ENCODE results near the gene MAPK8IP1.
A peak's percentile ranks its signal among the peaks of the same experiment; 100 is the strongest.

The MAPK8IP1 gene

GRCh38 chr11:45913514-45913913, 28.1 kb downstream of the MAPK8IP1 start:
- no peak for DNase-seq

- no peak for DNase-seq
These were observed 28.6 kb downstream of the MAPK8IP1 start for GRCh38 chr11:45913942-45914635.

- DNase-seq, result no peak
These were observed 30.0 kb downstream of the MAPK8IP1 start for GRCh38 chr11:45915446-45915845.

- DNase-seq, result peak; percentile 57
These were observed 31.8 kb downstream of the MAPK8IP1 start for GRCh38 chr11:45917286-45917622.

GRCh38 chr11:45917623-45918330, 32.3 kb downstream of the MAPK8IP1 start, which contains the start of gene PEX16:
Gene PEX16, minus strand, starts transcription at chr11:45917877. Its CDS starts 66 bp downstream, at chr11:45917811.
- peak; percentile 99 for DNase-seq

- DNase-seq, result peak; percentile 89
These were observed 33.0 kb downstream of the MAPK8IP1 start for GRCh38 chr11:45918331-45918941.

- DNase-seq, result no peak
These were observed 33.7 kb downstream of the MAPK8IP1 start for GRCh38 chr11:45918962-45919675.

GRCh38 chr11:45919806-45920530, 34.5 kb downstream of the MAPK8IP1 start:
- DNase-seq, result no peak

- no peak for DNase-seq
These were observed 35.4 kb downstream of the MAPK8IP1 start for GRCh38 chr11:45920531-45921477.

- peak; percentile 89 for DNase-seq
These were observed 36.3 kb downstream of the MAPK8IP1 start for GRCh38 chr11:45921561-45922424.

GRCh38 chr11:45922425-45923082, 37.1 kb downstream of the MAPK8IP1 start, which contains the start of gene LARGE2:
Gene LARGE2, plus strand, starts transcription at chr11:45922656. Its CDS starts 227 bp downstream, at chr11:45922883.
- peak; percentile 77 for DNase-seq

- no peak for DNase-seq
These were observed 38.8 kb downstream of the MAPK8IP1 start for GRCh38 chr11:45924036-45924915.

GRCh38 chr11:45924927-45925326, 39.5 kb downstream of the MAPK8IP1 start:
- DNase-seq, result no peak

- no peak for DNase-seq
These were observed 40.1 kb downstream of the MAPK8IP1 start for GRCh38 chr11:45925550-45925949.

- no peak for DNase-seq
These were observed 40.5 kb downstream of the MAPK8IP1 start for GRCh38 chr11:45926001-45926401.

GRCh38 chr11:45926536-45927331, 41.3 kb downstream of the MAPK8IP1 start:
- DNase-seq, result no peak

- no peak for DNase-seq
These were observed 41.9 kb downstream of the MAPK8IP1 start for GRCh38 chr11:45927332-45927683.
